HK-2 (cell line): ENCODE results near the gene TARP.

ENCODE experiments used
- DNase-seq: peaks from one replicate; pipeline ENCODE4 v3.0.0-alpha.2; 2018; ENCODE audit not compliant: unreplicated experiment

Gene TARP

GRCh38 chr7:38215735-38216670, 57.4 kb downstream of the TARP start:
- DNase-seq, result peak; percentile 64

DNA sequence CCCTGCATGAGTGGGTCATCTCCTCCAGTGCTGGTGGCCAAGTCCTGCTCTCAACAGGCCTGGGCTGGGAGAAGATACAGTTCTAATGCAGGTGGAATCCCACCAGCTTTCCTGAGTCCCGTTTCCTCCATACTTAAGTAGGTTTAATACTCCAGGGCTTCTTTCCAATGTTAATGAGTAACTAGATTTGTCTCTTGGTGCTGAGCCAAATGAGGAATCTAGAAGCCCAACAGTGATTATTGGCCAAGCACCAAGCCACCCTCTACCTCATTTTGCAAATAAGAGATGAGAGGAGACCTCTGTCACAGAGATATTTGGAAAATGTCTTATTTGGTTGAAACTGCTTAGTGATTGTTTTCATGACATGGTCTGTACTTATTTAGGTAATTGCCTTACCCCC, 58.3 kb downstream of the TARP start:
- no peak for DNase-seq

- DNase-seq, result no peak
Observed at GRCh38 chr7:38211940-38212339, 61.5 kb downstream of the TARP start.

- no peak for DNase-seq
Observed at GRCh38 chr7:38211486-38211885, 62.0 kb downstream of the TARP start.
